Right atrium auricular region (tissue), 2 donors: ENCODE data around the gene NUP155. TPM values are rescaled to one million over a fixed set of nuclear protein-coding genes. Genes with fewer than 3 reads are reported as not detected.

Experiments used
- DNase-seq: peaks from one replicate; pipeline ENCODE4 v3.0.0-alpha.2; 2019; ENCODE audit warnings: low spot score
- H3K27ac ChIP-seq, 2 donors: fragments of 200-600 bp; sonication (generic); 1 replicate in 1 of 2; 2 replicates in 1 of 2; pipeline ENCODE4 v1.5.1; 2016 to 2019
- H3K27me3 ChIP-seq, 2 donors: fragments of 200-600 bp; sonication (generic); one replicate each; pipeline versions ENCODE4 v1.5.1 to v1.6.0; 2017 to 2019
- H3K36me3 ChIP-seq: fragments of 200-600 bp; sonication (generic); one replicate; pipeline ENCODE4 v1.5.1; 2016
- H3K4me1 ChIP-seq, 2 donors: fragments of 200-600 bp; sonication (generic); one replicate each; pipeline versions ENCODE4 v1.5.1 to v1.6.0; 2017 to 2019
- H3K4me3 ChIP-seq, 2 donors: fragments of 200-600 bp; sonication (generic); 1 replicate in 1 of 2; 2 replicates in 1 of 2; pipeline ENCODE4 v1.5.1; 2017 to 2019; ENCODE audit warnings: mild to moderate bottlenecking in 1 of 2, moderate library complexity in 1 of 2
- H3K9me3 ChIP-seq, 2 donors: fragments of 200-600 bp; sonication (generic); one replicate each; pipeline ENCODE4 v1.5.1; 2019
- CTCF ChIP-seq, 2 donors: fragments of 200-600 bp; sonication (generic); IDR thresholded peaks; one replicate each; pipeline ENCODE4 v1.5.1; 2019; ENCODE audit warnings: antibody characterized with exemption in 2 of 2
- total RNA-seq, 2 donors: library from RNA; depleted of rRNA; stranded (reverse); fragments of >200 nt; gene quantifications; one replicate each; pipeline ENCODE4 v1.1.0, GENCODE V29; 2016

NUP155 gene
- total RNA-seq, 2 donors from 2014 or later: 9.3 to 11.0 TPM

- H3K4me1 ChIP-seq: no peaks in the 10 kb centered on the region
- no peaks in the 10 kb centered on the region for H3K9me3 ChIP-seq
- no peak for TF ChIP-seq CTCF (IDR thresholded peaks at IDR 0.05)
- no peak for DNase-seq
- H3K4me3 ChIP-seq: no peak overlapping the region
- peaks cover 77% of the 10 kb centered on the region for H3K36me3 ChIP-seq
- H3K27me3 ChIP-seq: no peaks in the 10 kb centered on the region
- no peak overlapping the region for H3K27ac ChIP-seq
Observed at GRCh38 chr5:37326536-37326935, 44.4 kb downstream of the NUP155 start.

GRCh38 chr5:37323607-37324006 lies 47.3 kb downstream of the NUP155 start:
- H3K9me3 ChIP-seq: no peaks in the 10 kb centered on the region
- H3K4me1 ChIP-seq: no peaks in the 10 kb centered on the region
- H3K27me3 ChIP-seq: no peaks in the 10 kb centered on the region
- no peak overlapping the region for H3K4me3 ChIP-seq
- no peak for DNase-seq
- peaks cover 84% of the 10 kb centered on the region for H3K36me3 ChIP-seq
- no peak overlapping the region for H3K27ac ChIP-seq
- no peak for TF ChIP-seq CTCF (IDR thresholded peaks at IDR 0.05)

- H3K4me3 ChIP-seq: no peak overlapping the region
- H3K4me1 ChIP-seq: no peaks in the 10 kb centered on the region
- H3K36me3 ChIP-seq: peaks cover 74% of the 10 kb centered on the region
- TF ChIP-seq CTCF (IDR thresholded peaks at IDR 0.05): no peak
- no peak for DNase-seq
- no peaks in the 10 kb centered on the region for H3K27me3 ChIP-seq
- H3K9me3 ChIP-seq: no peaks in the 10 kb centered on the region
- no peak overlapping the region for H3K27ac ChIP-seq
Observed at GRCh38 chr5:37319037-37319782, 51.7 kb downstream of the NUP155 start.

DNA sequence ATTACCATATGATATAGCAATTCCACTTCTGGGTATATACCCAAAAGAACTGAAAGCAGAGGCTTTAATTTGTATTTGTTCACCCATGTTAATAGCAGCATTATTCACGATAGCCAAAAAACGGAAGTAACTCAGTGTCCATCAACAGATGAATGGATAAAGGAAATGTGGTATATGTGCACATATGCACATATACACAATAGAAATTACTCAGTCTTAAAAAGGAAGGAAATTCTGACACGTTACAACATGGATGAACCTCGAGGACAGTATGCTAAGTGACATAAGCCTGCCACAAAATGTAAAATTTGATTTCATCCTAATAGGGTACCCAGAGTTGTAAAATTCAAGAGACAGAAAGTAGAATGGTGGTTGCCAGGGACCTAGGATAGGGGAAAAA lies 54.9 kb downstream of the NUP155 start:
- Histone ChIP-seq H3K4me3 (no peak overlapping the region), H3K27ac (no peak overlapping the region), H3K36me3 (peaks cover 77% of the 10 kb centered on the region), H3K27me3 (no peaks in the 10 kb centered on the region), H3K4me1 (no peaks in the 10 kb centered on the region), H3K9me3 (no peaks in the 10 kb centered on the region)
- DNase-seq: no peak
- TF ChIP-seq CTCF (IDR thresholded peaks at IDR 0.05): no peak

GRCh38 chr5:37310360-37310759 lies 60.5 kb downstream of the NUP155 start:
- Histone ChIP-seq H3K9me3 (no peaks in the 10 kb centered on the region), H3K4me1 (no peaks in the 10 kb centered on the region), H3K4me3 (no peak overlapping the region), H3K27me3 (no peaks in the 10 kb centered on the region), H3K36me3 (peaks cover 87% of the 10 kb centered on the region), H3K27ac (no peak overlapping the region)
- no peak for DNase-seq
- TF ChIP-seq CTCF (IDR thresholded peaks at IDR 0.05): no peak

- H3K27me3 ChIP-seq: no peaks in the 10 kb centered on the region
- H3K4me1 ChIP-seq: no peaks in the 10 kb centered on the region
- no peak for TF ChIP-seq CTCF (IDR thresholded peaks at IDR 0.05)
- H3K36me3 ChIP-seq: peaks cover 88% of the 10 kb centered on the region
- H3K4me3 ChIP-seq: no peak overlapping the region
- H3K27ac ChIP-seq: no peak overlapping the region
- no peak for DNase-seq
- no peaks in the 10 kb centered on the region for H3K9me3 ChIP-seq
Observed at GRCh38 chr5:37308793-37309192, 62.1 kb downstream of the NUP155 start.
